SJCRH30 (cell line): ENCODE measurements around the gene IGSF23. TPM values are rescaled to one million over a fixed set of nuclear protein-coding genes. Genes with fewer than 3 reads are reported as not detected.
A peak's percentile ranks its signal among the peaks of the same experiment; 100 is the strongest.

ENCODE experiments used
- DNase-seq, 2 experiments: peaks; one replicate each; pipeline ENCODE4 v3.0.0-alpha.2; 2015 to 2020
- H3K27ac ChIP-seq: fragments of 250-450 bp; sonication (Bioruptor Pico); 2 replicates; pipeline ENCODE4 v1.5.1; 2020; ENCODE audit warnings: mild to moderate bottlenecking, moderate library complexity
- H3K27me3 ChIP-seq: fragments of 250-450 bp; sonication (Bioruptor Pico); 2 replicates; pipeline ENCODE4 v1.5.1; 2020; ENCODE audit warnings: mild to moderate bottlenecking, moderate library complexity
- H3K36me3 ChIP-seq: fragments of 250-450 bp; sonication (Bioruptor Pico); 2 replicates; pipeline ENCODE4 v1.5.1; 2020; ENCODE audit warnings: mild to moderate bottlenecking, moderate library complexity
- H3K4me1 ChIP-seq: fragments of 250-450 bp; sonication (Bioruptor Pico); 2 replicates; pipeline ENCODE4 v1.5.1; 2020; ENCODE audit warnings: mild to moderate bottlenecking, moderate library complexity
- H3K4me3 ChIP-seq: fragments of 250-450 bp; sonication (Bioruptor Pico); 2 replicates; pipeline ENCODE4 v1.5.1; 2020; ENCODE audit warnings: mild to moderate bottlenecking, moderate library complexity
- H3K9me3 ChIP-seq: fragments of 250-450 bp; sonication (Bioruptor Pico); replicated peaks from 2 replicates; pipeline ENCODE4 v1.5.1; 2020; ENCODE audit warnings: mild to moderate bottlenecking, moderate library complexity
- total RNA-seq: library from RNA; depleted of rRNA; stranded (reverse); fragments of >200 nt; shearing (Covaris generic); gene quantifications from 2 replicates; pipeline ENCODE4 v1.2.3, GENCODE V29; 2014; rRNA removed

The IGSF23 gene
- not detected in 2 replicates for total RNA-seq

GRCh38 chr19:44613295-44614178 is at the start of gene IGSF23:
TSS of gene IGSF23 (plus strand) at chr19:44613563. CDS start at chr19:44613646, 83 bp downstream.
- no peaks in the 10 kb centered on the region for H3K27me3 ChIP-seq
- no peaks in the 10 kb centered on the region for H3K4me1 ChIP-seq
- H3K9me3 ChIP-seq: no peaks in the 10 kb centered on the region
- no peak within 1 kb of the TSS for H3K4me3 ChIP-seq
- H3K36me3 ChIP-seq: no peaks in the 10 kb centered on the region
- H3K27ac ChIP-seq: no peak within 1 kb of the TSS
- no peak for DNase-seq

GRCh38 chr19:44566984-44567383 is 46.4 kb upstream of the IGSF23 start:
- no peaks in the 10 kb centered on the region for H3K27me3 ChIP-seq
- H3K9me3 ChIP-seq: no peaks in the 10 kb centered on the region
- no peak overlapping the region for H3K4me3 ChIP-seq
- H3K27ac ChIP-seq: no peak overlapping the region
- no peaks in the 10 kb centered on the region for H3K36me3 ChIP-seq
- no peaks in the 10 kb centered on the region for H3K4me1 ChIP-seq
- DNase-seq: no peak

- H3K4me3 ChIP-seq: no peak overlapping the region
- no peaks in the 10 kb centered on the region for H3K9me3 ChIP-seq
- H3K27ac ChIP-seq: no peak overlapping the region
- no peaks in the 10 kb centered on the region for H3K36me3 ChIP-seq
- H3K4me1 ChIP-seq: no peaks in the 10 kb centered on the region
- no peak for DNase-seq
- H3K27me3 ChIP-seq: no peaks in the 10 kb centered on the region
These were observed 45.6 kb upstream of the IGSF23 start for GRCh38 chr19:44567745-44568144.

- Histone ChIP-seq H3K4me3 (no peak overlapping the region), H3K9me3 (no peaks in the 10 kb centered on the region), H3K27ac (no peak overlapping the region), H3K27me3 (no peaks in the 10 kb centered on the region), H3K4me1 (no peaks in the 10 kb centered on the region), H3K36me3 (no peaks in the 10 kb centered on the region)
- no peak for DNase-seq
These were observed 42.8 kb upstream of the IGSF23 start for GRCh38 chr19:44570603-44570983.

- H3K4me3 ChIP-seq: no peak overlapping the region
- DNase-seq: peak; percentile 65 to 87
- H3K4me1 ChIP-seq: no peaks in the 10 kb centered on the region
These were observed 42.2 kb upstream of the IGSF23 start for GRCh38 chr19:44570984-44571684.

GRCh38 chr19:44571830-44572580 is 41.4 kb upstream of the IGSF23 start:
- H3K27me3 ChIP-seq: no peaks in the 10 kb centered on the region
- no peaks in the 10 kb centered on the region for H3K9me3 ChIP-seq
- H3K36me3 ChIP-seq: no peaks in the 10 kb centered on the region
- H3K4me3 ChIP-seq: no peak overlapping the region
- no peak for DNase-seq
- H3K27ac ChIP-seq: no peak overlapping the region
- no peaks in the 10 kb centered on the region for H3K4me1 ChIP-seq

More at GRCh38 chr19:44570984-44571684, 42.2 kb upstream of the IGSF23 start:
- H3K9me3 ChIP-seq: no peaks in the 10 kb centered on the region
- H3K27ac ChIP-seq: no peak overlapping the region
- H3K36me3 ChIP-seq: no peaks in the 10 kb centered on the region
- no peaks in the 10 kb centered on the region for H3K27me3 ChIP-seq

GRCh38 chr19:44572581-44572900 is 40.8 kb upstream of the IGSF23 start:
- DNase-seq: no peak
- H3K4me3 ChIP-seq: no peak overlapping the region
- no peak overlapping the region for H3K27ac ChIP-seq
- no peaks in the 10 kb centered on the region for H3K4me1 ChIP-seq
- H3K27me3 ChIP-seq: no peaks in the 10 kb centered on the region
- no peaks in the 10 kb centered on the region for H3K9me3 ChIP-seq
- H3K36me3 ChIP-seq: no peaks in the 10 kb centered on the region

GRCh38 chr19:44573183-44573582 is 40.2 kb upstream of the IGSF23 start:
- H3K27ac ChIP-seq: no peak overlapping the region
- no peaks in the 10 kb centered on the region for H3K9me3 ChIP-seq
- H3K4me3 ChIP-seq: no peak overlapping the region
- no peaks in the 10 kb centered on the region for H3K36me3 ChIP-seq
- H3K4me1 ChIP-seq: no peaks in the 10 kb centered on the region
- DNase-seq: no peak
- H3K27me3 ChIP-seq: no peaks in the 10 kb centered on the region

GRCh38 chr19:44573627-44574026 is 39.7 kb upstream of the IGSF23 start:
- Histone ChIP-seq H3K36me3 (no peaks in the 10 kb centered on the region), H3K27me3 (no peaks in the 10 kb centered on the region), H3K27ac (no peak overlapping the region), H3K9me3 (no peaks in the 10 kb centered on the region), H3K4me3 (no peak overlapping the region), H3K4me1 (no peaks in the 10 kb centered on the region)
- DNase-seq: no peak

- H3K4me3 ChIP-seq: no peak overlapping the region
- H3K36me3 ChIP-seq: no peaks in the 10 kb centered on the region
- H3K4me1 ChIP-seq: no peaks in the 10 kb centered on the region
- DNase-seq: no peak
- H3K9me3 ChIP-seq: no peaks in the 10 kb centered on the region
- no peak overlapping the region for H3K27ac ChIP-seq
- H3K27me3 ChIP-seq: no peaks in the 10 kb centered on the region
These were observed 39.0 kb upstream of the IGSF23 start for GRCh38 chr19:44574186-44574950.

- peak; percentile 24 to 35 for DNase-seq
- Histone ChIP-seq H3K36me3 (no peaks in the 10 kb centered on the region), H3K4me3 (no peak overlapping the region), H3K27ac (no peak overlapping the region), H3K4me1 (no peaks in the 10 kb centered on the region), H3K9me3 (no peaks in the 10 kb centered on the region), H3K27me3 (no peaks in the 10 kb centered on the region)
These were observed 38.2 kb upstream of the IGSF23 start for GRCh38 chr19:44575116-44575700.

- no peaks in the 10 kb centered on the region for H3K9me3 ChIP-seq
- H3K27ac ChIP-seq: no peak overlapping the region
- H3K4me1 ChIP-seq: no peaks in the 10 kb centered on the region
- no peak overlapping the region for H3K4me3 ChIP-seq
- H3K27me3 ChIP-seq: no peaks in the 10 kb centered on the region
- H3K36me3 ChIP-seq: no peaks in the 10 kb centered on the region
- DNase-seq: peak; percentile 25 to 58
These were observed 36.4 kb upstream of the IGSF23 start for GRCh38 chr19:44576843-44577565.

- no peak for DNase-seq
- Histone ChIP-seq H3K4me1 (no peaks in the 10 kb centered on the region), H3K4me3 (no peak overlapping the region)
These were observed 35.8 kb upstream of the IGSF23 start for GRCh38 chr19:44577566-44577874.

More at GRCh38 chr19:44577566-44577874, 35.8 kb upstream of the IGSF23 start:
- Histone ChIP-seq H3K27me3 (no peaks in the 10 kb centered on the region), H3K27ac (no peak overlapping the region), H3K9me3 (no peaks in the 10 kb centered on the region), H3K36me3 (no peaks in the 10 kb centered on the region)
